OCI-LY3 (cell line): ENCODE data around the gene WLS.

Experiments used
- H2AFZ ChIP-seq: fragments of 200-600, 300-600 bp; shearing (Covaris generic); 2 replicates; pipeline ENCODE4 v1.6.0; 2014; ENCODE audit warnings: antibody characterized with exemption, low read depth, low read length
- H3K27ac ChIP-seq: fragments of 200-600, 300-600 bp; sonication (generic); 2 replicates; pipeline ENCODE4 v1.5.1; 2014; ENCODE audit warnings: mild to moderate bottlenecking, low read length, moderate library complexity, mixed read lengths
- H3K27me3 ChIP-seq: fragments of 200-600, 300-600 bp; sonication (generic); 2 replicates; pipeline ENCODE4 v1.6.1; 2014; ENCODE audit warnings: low read depth, low read length, mixed read lengths
- H3K36me3 ChIP-seq: fragments of 200-600, 300-600 bp; sonication (generic); replicated peaks from 2 replicates; pipeline ENCODE3; 2014; ENCODE audit warnings: low read depth, low read length, mixed read lengths
- H3K4me1 ChIP-seq: fragments of 300-600, 200-600 bp; sonication (generic); 2 replicates; pipeline ENCODE4 v1.6.1; 2014; ENCODE audit warnings: low read length, mixed read lengths
- H3K4me2 ChIP-seq: fragments of 200-600, 300-600 bp; sonication (generic); 2 replicates; pipeline ENCODE4 v1.6.1; 2014; ENCODE audit warnings: low read length, mixed read lengths
- H3K4me3 ChIP-seq: fragments of 300-600, 200-600 bp; sonication (generic); 2 replicates; pipeline ENCODE4 v1.5.1; 2014; ENCODE audit warnings: antibody characterized with exemption, mild to moderate bottlenecking, low read length, moderate library complexity
- H3K79me2 ChIP-seq: fragments of 300-600, 200-600 bp; shearing (Covaris generic); 2 replicates; pipeline ENCODE4 v1.6.1; 2014; ENCODE audit warnings: mild to moderate bottlenecking, low read length, mixed read lengths
- H3K9ac ChIP-seq: fragments of 300-600, 200-600 bp; shearing (Covaris generic); 2 replicates; pipeline ENCODE4 v1.6.0; 2014; ENCODE audit warnings: mild to moderate bottlenecking, low read length, moderate library complexity
- H3K9me3 ChIP-seq: fragments of 200-600, 300-600 bp; shearing (Covaris generic); 2 replicates; pipeline ENCODE4 v1.6.1; 2014; ENCODE audit warnings: low read length, mixed read lengths; ENCODE audit not compliant: insufficient read depth
- H4K20me1 ChIP-seq: fragments of 200-600, 300-600 bp; sonication (generic); 2 replicates; pipeline ENCODE4 v1.6.1; 2016; ENCODE audit warnings: low read length, mixed read lengths; ENCODE audit not compliant: insufficient read depth
- EZH2phosphoT487 ChIP-seq: fragments of 200-600 bp; shearing (Covaris generic); IDR thresholded peaks from 2 replicates; pipeline ENCODE4 v1.6.1; 2018; ENCODE audit warnings: antibody characterized with exemption, mixed run types, low read depth
- TF ChIP-seq, protein P1 (sequence below): fragments of 200-600, 300-600 bp; sonication (generic); IDR thresholded peaks from 2 replicates; pipeline ENCODE4 v1.5.1; 2014; ENCODE audit warnings: antibody characterized with exemption, low read length, low read depth

WLS gene

DNA sequence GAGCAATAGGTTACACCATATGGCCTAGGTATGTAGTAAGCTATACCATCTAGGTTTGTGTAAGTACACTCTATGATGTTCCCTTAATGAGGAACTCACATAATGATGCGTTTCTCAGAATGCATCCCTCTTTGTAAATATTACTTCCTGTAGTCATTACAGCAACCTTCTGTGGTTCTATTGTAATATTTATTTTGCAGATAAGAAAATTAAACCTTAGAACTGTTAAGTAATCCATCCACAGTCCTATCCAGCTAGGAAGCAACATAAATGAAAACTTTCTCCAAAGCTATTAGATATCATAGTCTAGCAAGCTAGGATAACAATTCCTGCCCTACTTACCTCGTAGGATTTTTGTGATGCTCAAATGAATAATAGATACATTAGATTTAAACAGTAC, 88.7 kb downstream of the WLS start:
- H3K9me3 ChIP-seq, result no peaks in the 10 kb centered on the region
- no peaks in the 10 kb centered on the region for H3K27me3 ChIP-seq
- no peaks in the 10 kb centered on the region for H4K20me1 ChIP-seq
- H3K4me3 ChIP-seq, result no peak overlapping the region
- no peak overlapping the region for H3K9ac ChIP-seq
- no peak overlapping the region for H3K4me2 ChIP-seq
- no peaks in the 10 kb centered on the region for H3K36me3 ChIP-seq
- H3K27ac ChIP-seq, result no peak overlapping the region
- TF ChIP-seq, protein P1, sequence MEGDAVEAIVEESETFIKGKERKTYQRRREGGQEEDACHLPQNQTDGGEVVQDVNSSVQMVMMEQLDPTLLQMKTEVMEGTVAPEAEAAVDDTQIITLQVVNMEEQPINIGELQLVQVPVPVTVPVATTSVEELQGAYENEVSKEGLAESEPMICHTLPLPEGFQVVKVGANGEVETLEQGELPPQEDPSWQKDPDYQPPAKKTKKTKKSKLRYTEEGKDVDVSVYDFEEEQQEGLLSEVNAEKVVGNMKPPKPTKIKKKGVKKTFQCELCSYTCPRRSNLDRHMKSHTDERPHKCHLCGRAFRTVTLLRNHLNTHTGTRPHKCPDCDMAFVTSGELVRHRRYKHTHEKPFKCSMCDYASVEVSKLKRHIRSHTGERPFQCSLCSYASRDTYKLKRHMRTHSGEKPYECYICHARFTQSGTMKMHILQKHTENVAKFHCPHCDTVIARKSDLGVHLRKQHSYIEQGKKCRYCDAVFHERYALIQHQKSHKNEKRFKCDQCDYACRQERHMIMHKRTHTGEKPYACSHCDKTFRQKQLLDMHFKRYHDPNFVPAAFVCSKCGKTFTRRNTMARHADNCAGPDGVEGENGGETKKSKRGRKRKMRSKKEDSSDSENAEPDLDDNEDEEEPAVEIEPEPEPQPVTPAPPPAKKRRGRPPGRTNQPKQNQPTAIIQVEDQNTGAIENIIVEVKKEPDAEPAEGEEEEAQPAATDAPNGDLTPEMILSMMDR, result no peak
- TF ChIP-seq EZH2phosphoT487, result no peak
- no peak overlapping the region for H2AFZ ChIP-seq
- H3K4me1 ChIP-seq, result no peaks in the 10 kb centered on the region
- no peaks in the 10 kb centered on the region for H3K79me2 ChIP-seq

DNA sequence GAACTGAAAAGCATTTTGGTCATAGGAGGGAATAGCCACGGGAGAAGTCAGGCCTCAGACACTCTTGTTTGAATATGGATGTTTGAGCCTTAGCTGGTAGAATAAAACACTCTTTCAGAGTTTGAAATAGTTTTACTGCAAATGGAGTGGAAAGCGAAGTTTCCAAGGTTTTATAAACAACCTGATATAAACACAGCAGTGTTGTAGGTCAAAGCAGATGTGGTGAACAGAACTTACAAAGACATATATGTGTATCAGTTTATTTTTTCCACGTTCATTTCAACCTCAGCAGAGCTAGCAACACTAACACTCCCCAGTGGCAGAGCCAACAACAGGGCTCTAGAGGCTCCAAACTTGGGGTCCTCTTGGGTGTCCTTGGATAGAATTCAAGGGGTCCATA, 89.9 kb downstream of the WLS start:
- H3K4me1 ChIP-seq, result no peaks in the 10 kb centered on the region
- no peaks in the 10 kb centered on the region for H4K20me1 ChIP-seq
- no peak overlapping the region for H3K27ac ChIP-seq
- H3K4me3 ChIP-seq, result no peak overlapping the region
- no peak overlapping the region for H3K9ac ChIP-seq
- no peaks in the 10 kb centered on the region for H3K36me3 ChIP-seq
- no peak overlapping the region for H3K4me2 ChIP-seq
- H3K9me3 ChIP-seq, result no peaks in the 10 kb centered on the region
- TF ChIP-seq EZH2phosphoT487, result no peak
- TF ChIP-seq, protein P1, result no peak
- no peaks in the 10 kb centered on the region for H3K27me3 ChIP-seq
- no peaks in the 10 kb centered on the region for H3K79me2 ChIP-seq
- no peak overlapping the region for H2AFZ ChIP-seq

DNA sequence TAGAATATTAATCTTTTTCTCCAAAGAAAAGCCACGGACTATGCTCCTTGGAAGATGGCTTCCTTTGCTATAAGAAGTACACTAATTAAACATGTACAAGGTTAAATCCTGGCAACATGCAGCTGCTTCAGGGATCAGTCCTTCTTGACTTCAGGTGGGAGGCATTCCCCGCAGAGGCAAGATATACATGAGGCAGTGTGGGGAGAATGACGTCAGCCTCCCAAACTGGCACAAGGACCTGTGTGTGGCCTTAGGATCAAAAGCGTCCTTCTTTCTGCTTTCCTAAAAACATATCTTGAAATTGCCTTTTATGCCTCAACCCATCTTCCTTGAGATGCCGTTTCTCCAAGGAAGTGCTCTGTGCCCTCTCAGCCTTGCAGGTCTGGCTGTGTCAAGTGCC, 90.3 kb downstream of the WLS start:
- TF ChIP-seq EZH2phosphoT487, result no peak
- TF ChIP-seq, protein P1, result no peak
- H3K36me3 ChIP-seq, result no peaks in the 10 kb centered on the region
- no peak overlapping the region for H3K9ac ChIP-seq
- H3K27ac ChIP-seq, result no peak overlapping the region
- no peak overlapping the region for H2AFZ ChIP-seq
- H3K4me3 ChIP-seq, result no peak overlapping the region
- H3K9me3 ChIP-seq, result no peaks in the 10 kb centered on the region
- no peaks in the 10 kb centered on the region for H3K79me2 ChIP-seq
- no peaks in the 10 kb centered on the region for H4K20me1 ChIP-seq
- no peak overlapping the region for H3K4me2 ChIP-seq
- no peaks in the 10 kb centered on the region for H3K4me1 ChIP-seq
- H3K27me3 ChIP-seq, result no peaks in the 10 kb centered on the region

DNA sequence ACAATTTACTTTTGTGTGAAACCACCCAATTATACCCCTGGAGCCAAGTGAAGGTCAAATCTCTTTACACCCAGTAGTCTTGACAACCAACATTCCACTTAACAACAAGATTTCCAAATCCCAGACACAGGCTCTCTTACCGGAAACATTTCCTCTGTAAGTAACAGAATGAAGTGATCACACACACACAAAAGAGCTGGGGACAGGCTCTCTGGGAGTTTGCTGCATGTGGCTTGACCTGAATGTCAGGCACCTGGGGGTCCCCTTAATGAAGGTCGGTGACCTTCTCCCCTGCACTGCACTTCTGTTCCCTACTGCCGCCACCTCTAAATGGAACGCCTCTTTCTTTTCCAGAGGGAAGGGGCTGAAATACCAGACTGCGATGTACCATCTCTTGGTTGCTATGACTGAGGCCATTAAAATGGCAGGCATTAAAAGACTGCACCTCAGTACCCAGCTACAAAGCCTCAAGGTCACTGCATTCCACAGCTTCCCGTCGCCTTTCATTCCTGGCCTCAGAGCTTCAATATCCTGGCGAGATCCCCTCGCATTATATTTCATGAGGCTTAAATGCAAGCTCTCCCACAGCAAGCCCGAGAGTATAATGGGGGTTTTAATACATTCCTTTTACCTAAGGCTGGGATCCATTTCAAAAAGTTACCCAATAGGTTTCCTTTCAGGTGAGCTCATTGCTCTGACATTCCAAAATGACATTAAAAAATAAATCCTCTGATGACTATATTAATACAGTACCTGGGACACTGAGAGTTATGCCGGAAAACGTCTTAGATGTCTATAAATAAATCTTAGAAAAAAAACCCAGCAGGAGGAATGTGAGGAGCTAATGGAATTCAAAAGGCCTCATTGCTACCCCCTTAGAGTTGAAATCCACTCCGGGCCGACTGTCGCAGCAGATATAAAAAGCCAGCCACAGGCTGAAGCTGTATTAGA, 91.0 kb downstream of the WLS start:
- Histone ChIP-seq H2AFZ (no peak overlapping the region), H3K4me1 (no peaks in the 10 kb centered on the region), H3K79me2 (no peaks in the 10 kb centered on the region), H3K9me3 (no peaks in the 10 kb centered on the region), H3K27me3 (no peaks in the 10 kb centered on the region), H3K4me2 (no peak overlapping the region), H4K20me1 (no peaks in the 10 kb centered on the region), H3K27ac (no peak overlapping the region), H3K36me3 (no peaks in the 10 kb centered on the region), H3K9ac (no peak overlapping the region), H3K4me3 (no peak overlapping the region)
- no peak for TF ChIP-seq EZH2phosphoT487
- TF ChIP-seq, protein P1, result no peak
